ENCODE measurements around the gene EPG5.

EPG5 gene

DNA sequence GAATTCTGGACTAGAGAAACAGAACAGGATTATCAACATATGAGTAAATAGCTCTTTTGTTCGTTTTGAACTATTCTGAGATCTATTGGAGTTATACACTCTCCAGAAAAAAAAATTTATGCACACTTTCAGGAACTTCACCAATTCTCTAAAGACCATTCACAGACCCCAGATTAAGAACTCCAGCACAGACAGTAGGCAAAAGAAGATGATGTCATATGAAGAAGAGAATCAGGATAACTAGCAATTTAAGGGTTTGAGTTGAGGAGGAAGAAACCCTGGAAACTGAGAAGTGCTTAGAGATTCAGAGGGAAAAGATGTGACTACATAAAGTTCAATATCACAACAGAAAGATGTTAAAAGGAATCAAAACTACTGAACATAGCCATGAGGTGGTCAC is 71.8 kb downstream of the EPG5 start:
- TF ChIP-seq, protein P1, sequence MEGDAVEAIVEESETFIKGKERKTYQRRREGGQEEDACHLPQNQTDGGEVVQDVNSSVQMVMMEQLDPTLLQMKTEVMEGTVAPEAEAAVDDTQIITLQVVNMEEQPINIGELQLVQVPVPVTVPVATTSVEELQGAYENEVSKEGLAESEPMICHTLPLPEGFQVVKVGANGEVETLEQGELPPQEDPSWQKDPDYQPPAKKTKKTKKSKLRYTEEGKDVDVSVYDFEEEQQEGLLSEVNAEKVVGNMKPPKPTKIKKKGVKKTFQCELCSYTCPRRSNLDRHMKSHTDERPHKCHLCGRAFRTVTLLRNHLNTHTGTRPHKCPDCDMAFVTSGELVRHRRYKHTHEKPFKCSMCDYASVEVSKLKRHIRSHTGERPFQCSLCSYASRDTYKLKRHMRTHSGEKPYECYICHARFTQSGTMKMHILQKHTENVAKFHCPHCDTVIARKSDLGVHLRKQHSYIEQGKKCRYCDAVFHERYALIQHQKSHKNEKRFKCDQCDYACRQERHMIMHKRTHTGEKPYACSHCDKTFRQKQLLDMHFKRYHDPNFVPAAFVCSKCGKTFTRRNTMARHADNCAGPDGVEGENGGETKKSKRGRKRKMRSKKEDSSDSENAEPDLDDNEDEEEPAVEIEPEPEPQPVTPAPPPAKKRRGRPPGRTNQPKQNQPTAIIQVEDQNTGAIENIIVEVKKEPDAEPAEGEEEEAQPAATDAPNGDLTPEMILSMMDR (IDR thresholded peaks at IDR 0.05; ENCODE audit: low read length): no peak
- no peak for TF ChIP-seq EZH2 (IDR thresholded peaks at IDR 0.05; ENCODE audit: borderline replicate concordance, low read length)
- no peaks in the 10 kb centered on the region for H4K20me1 ChIP-seq (ENCODE audit: insufficient read depth, low read length)
- H3K4me3 ChIP-seq (ENCODE audit: low read depth, low read length, poor library complexity, severe bottlenecking): no peak overlapping the region
- no peak overlapping the region for H3K4me2 ChIP-seq (ENCODE audit: low read length)
- no peaks in the 10 kb centered on the region for H3K27me3 ChIP-seq (ENCODE audit: insufficient read depth, low read length)
- no peaks in the 10 kb centered on the region for H3K9me3 ChIP-seq (ENCODE audit: low read length)
- H3K79me2 ChIP-seq (ENCODE audit: insufficient read depth, low read length): no peaks in the 10 kb centered on the region
- no peaks in the 10 kb centered on the region for H3K9me2 ChIP-seq (ENCODE audit: low read depth, low read length)
- no peak overlapping the region for H3K27ac ChIP-seq (ENCODE audit: low read depth, low read length, poor library complexity, severe bottlenecking)
- no peaks in the 10 kb centered on the region for H3F3A ChIP-seq (ENCODE audit: insufficient read depth, low read length)
- no peaks in the 10 kb centered on the region for H3K4me1 ChIP-seq (ENCODE audit: insufficient read depth, low read length, severe bottlenecking)
- no peak overlapping the region for H2AFZ ChIP-seq (ENCODE audit: low read length)
- no peak overlapping the region for H3K9ac ChIP-seq (ENCODE audit: low read length)
- H3K36me3 ChIP-seq (ENCODE audit: insufficient read depth, low read length): peaks cover 29% of the 10 kb centered on the region

DNA sequence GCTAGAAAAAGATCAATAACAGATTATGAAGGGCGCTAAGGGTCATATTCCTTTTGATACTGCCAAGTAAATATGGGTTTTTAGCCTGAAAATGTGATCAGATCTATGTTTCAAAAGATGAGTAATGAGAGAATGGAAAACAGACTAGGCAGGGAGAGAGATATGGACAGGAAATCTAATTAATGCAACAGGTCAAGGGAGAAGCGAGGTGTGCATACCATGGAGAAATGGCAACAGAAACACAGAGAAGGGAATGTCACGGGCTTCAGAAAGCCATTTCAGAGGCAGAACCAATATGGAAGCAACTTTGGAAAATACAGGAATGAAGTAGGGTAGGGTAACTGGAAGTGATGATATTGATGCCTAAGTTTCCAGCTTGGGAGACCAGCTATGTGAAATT is 72.3 kb downstream of the EPG5 start:
- Histone ChIP-seq H3K9me3 (ENCODE audit: low read length) (no peaks in the 10 kb centered on the region), H3K4me1 (ENCODE audit: insufficient read depth, low read length, severe bottlenecking) (no peaks in the 10 kb centered on the region), H3K9me2 (ENCODE audit: low read depth, low read length) (no peaks in the 10 kb centered on the region), H3K27ac (ENCODE audit: low read depth, low read length, poor library complexity, severe bottlenecking) (no peak overlapping the region), H4K20me1 (ENCODE audit: insufficient read depth, low read length) (no peaks in the 10 kb centered on the region), H3K36me3 (ENCODE audit: insufficient read depth, low read length) (peaks cover 27% of the 10 kb centered on the region), H3K4me2 (ENCODE audit: low read length) (no peak overlapping the region), H3F3A (ENCODE audit: insufficient read depth, low read length) (no peaks in the 10 kb centered on the region), H3K9ac (ENCODE audit: low read length) (no peak overlapping the region), H3K27me3 (ENCODE audit: insufficient read depth, low read length) (no peaks in the 10 kb centered on the region), H2AFZ (ENCODE audit: low read length) (no peak overlapping the region), H3K79me2 (ENCODE audit: insufficient read depth, low read length) (no peaks in the 10 kb centered on the region), H3K4me3 (ENCODE audit: low read depth, low read length, poor library complexity, severe bottlenecking) (no peak overlapping the region)
- TF ChIP-seq EZH2 (IDR thresholded peaks at IDR 0.05; ENCODE audit: borderline replicate concordance, low read length): no peak
- TF ChIP-seq, protein P1 (IDR thresholded peaks at IDR 0.05; ENCODE audit: low read length): no peak

DNA sequence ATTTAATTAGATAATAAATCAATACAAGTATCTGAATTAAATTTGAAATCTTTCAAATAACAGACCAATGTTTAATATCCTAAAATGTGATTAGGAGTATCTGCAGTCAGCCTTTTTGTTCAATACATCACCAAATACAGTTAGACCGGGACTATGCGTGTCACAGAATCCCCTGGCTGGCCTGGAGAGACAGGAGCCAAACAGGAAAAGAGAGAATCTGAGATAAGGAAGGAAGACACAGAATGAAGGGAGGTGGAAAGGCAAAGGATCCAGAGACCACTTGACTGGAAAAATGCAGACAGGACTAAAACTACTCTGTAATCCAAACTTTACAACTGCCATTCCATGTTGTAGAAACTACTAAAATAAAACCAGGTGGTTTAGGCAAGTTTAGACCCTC is 75.3 kb downstream of the EPG5 start:
- Histone ChIP-seq H3K9ac (ENCODE audit: low read length) (no peak overlapping the region), H3K79me2 (ENCODE audit: insufficient read depth, low read length) (no peaks in the 10 kb centered on the region), H3K36me3 (ENCODE audit: insufficient read depth, low read length) (peaks cover 26% of the 10 kb centered on the region; the same call in 1 of the 2 replicates), H3K27ac (ENCODE audit: low read depth, low read length, poor library complexity, severe bottlenecking) (no peak overlapping the region), H3K9me3 (ENCODE audit: low read length) (no peaks in the 10 kb centered on the region), H3K9me2 (ENCODE audit: low read depth, low read length) (no peaks in the 10 kb centered on the region), H3K4me3 (ENCODE audit: low read depth, low read length, poor library complexity, severe bottlenecking) (no peak overlapping the region), H3K27me3 (ENCODE audit: insufficient read depth, low read length) (no peaks in the 10 kb centered on the region), H2AFZ (ENCODE audit: low read length) (no peak overlapping the region), H3F3A (ENCODE audit: insufficient read depth, low read length) (no peaks in the 10 kb centered on the region), H3K4me2 (ENCODE audit: low read length) (no peak overlapping the region), H3K4me1 (ENCODE audit: insufficient read depth, low read length, severe bottlenecking) (no peaks in the 10 kb centered on the region), H4K20me1 (ENCODE audit: insufficient read depth, low read length) (no peaks in the 10 kb centered on the region)
- TF ChIP-seq, protein P1 (IDR thresholded peaks at IDR 0.05; ENCODE audit: low read length): no peak

All from OCI-LY1 (cell line).